ENCODE results near the gene USP27X. TPM values are rescaled to one million over a fixed set of nuclear protein-coding genes. Genes with fewer than 3 reads are reported as not detected.

The USP27X gene
- polyA plus RNA-seq (2011; rRNA removed) (4.2 and 4.3 TPM in 2 replicates), polyA minus RNA-seq (2011; rRNA and poly(A)+ RNA removed) (4.9 and 5.3 TPM in 2 replicates)

DNA sequence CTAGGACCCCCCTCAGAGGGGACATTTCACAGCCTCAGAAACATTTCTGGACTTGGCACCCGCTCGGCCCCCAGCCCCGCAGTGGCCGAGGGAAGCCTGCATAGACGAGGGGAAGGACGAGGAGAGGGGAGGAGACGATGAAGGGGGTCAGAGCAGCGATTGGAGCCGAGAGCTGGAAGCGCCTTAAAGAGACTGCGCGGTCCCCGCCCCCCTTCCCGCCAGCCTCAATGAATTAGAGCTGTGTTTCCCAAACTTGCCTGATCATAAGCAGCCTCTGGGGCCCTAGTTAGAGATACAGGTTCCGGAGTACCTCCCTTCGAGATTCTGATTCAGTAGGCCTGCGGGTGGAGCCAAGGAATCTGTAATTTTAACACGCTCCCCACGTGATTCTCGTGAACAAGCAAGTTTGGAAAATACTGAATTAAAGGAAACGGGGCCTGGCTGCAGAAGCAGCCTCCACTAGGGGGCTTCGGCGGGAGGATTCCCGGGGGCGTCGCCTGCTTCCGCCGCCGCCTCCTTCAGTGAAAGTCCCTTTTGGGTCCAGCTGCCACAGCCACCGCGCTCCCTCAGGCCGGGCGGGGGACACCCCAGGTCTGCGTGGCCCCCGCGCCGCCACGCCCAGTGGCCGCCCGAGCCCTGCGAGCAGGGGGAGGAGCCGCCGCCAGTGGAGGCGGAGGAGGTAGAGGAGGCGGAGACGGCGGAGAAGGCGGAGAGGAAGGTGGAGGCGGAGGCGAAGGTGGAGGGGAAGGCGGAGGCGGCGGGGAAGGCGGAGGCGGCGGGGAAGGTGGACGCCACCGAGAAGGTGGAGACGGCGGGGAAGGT is at the start of gene USP27X:
USP27X (plus strand) TSS at position 651 of the 822 bp plus-strand sequence. CDS start 824 bp downstream, outside the sequence.
- Histone ChIP-seq H3K27me3 (ENCODE audit: control insufficient read depth, insufficient read depth, low read length) (peaks cover 2% of the 10 kb centered on the region), H3K9me3 (ENCODE audit: control insufficient read depth, insufficient read depth, low read length) (no peaks in the 10 kb centered on the region), H3K4me3 (ENCODE audit: low read depth, low read length) (peak within 1 kb of the TSS; percentile 65), H3K27ac (ENCODE audit: low read depth, low read length) (peak within 1 kb of the TSS; percentile 78)
- peak; percentile 45 for DNase-seq (ENCODE audit: low read depth, low spot score)
- POLR2A ChIA-PET = interaction anchor here (0.7 to 1.2 kb wide), 3 partner anchors 43 to 1077 kb away, joined by 3 read pairs; partner anchors contain the start of gene HDAC6
- CTCF ChIA-PET = interaction anchor here (0.7 to 2.3 kb wide), 11 partner anchors 9 to 587 kb away, joined by 3 to 9 read pairs (median 3); partner anchors contain the start of gene CLCN5
- TF ChIP-seq, protein P1, sequence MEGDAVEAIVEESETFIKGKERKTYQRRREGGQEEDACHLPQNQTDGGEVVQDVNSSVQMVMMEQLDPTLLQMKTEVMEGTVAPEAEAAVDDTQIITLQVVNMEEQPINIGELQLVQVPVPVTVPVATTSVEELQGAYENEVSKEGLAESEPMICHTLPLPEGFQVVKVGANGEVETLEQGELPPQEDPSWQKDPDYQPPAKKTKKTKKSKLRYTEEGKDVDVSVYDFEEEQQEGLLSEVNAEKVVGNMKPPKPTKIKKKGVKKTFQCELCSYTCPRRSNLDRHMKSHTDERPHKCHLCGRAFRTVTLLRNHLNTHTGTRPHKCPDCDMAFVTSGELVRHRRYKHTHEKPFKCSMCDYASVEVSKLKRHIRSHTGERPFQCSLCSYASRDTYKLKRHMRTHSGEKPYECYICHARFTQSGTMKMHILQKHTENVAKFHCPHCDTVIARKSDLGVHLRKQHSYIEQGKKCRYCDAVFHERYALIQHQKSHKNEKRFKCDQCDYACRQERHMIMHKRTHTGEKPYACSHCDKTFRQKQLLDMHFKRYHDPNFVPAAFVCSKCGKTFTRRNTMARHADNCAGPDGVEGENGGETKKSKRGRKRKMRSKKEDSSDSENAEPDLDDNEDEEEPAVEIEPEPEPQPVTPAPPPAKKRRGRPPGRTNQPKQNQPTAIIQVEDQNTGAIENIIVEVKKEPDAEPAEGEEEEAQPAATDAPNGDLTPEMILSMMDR (IDR thresholded peaks at IDR 0.05; ENCODE audit: low read depth, low read length) = peak; percentile 66

DNA sequence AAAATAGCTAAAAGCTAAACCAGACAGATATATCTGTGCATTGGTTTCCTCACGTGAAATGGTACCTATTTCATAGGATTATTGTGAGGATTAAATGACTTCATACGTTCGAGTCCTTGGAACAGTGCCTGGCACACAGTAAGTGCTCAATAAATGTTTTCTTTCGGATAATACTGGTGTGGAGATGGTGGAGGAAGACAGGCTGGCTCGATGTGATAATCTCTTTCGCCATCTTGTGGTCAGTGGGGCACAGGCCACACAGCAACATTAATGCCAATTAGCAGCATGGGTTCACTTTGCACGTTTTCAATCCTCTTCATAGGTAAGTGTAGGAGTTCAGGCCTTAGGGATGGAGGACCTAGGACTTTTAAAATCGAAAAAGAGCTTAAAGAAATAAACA is 40.9 kb upstream of the USP27X start:
- Histone ChIP-seq H3K27me3 (ENCODE audit: control insufficient read depth, insufficient read depth, low read length) (no peaks in the 10 kb centered on the region), H3K27ac (ENCODE audit: low read depth, low read length) (no peak overlapping the region), H3K9me3 (ENCODE audit: control insufficient read depth, insufficient read depth, low read length) (no peaks in the 10 kb centered on the region), H3K4me3 (ENCODE audit: low read depth, low read length) (no peak overlapping the region)
- DNase-seq (ENCODE audit: low read depth, low spot score) = no peak
- ChIA-PET CTCF (interaction anchor here (0.6 to 1.5 kb wide), 17 partner anchors 9 to 1207 kb away, joined by 3 to 9 read pairs (median 3); no protein-coding TSS in a partner anchor), POLR2A (no interaction called here)
- TF ChIP-seq, protein P1 (IDR thresholded peaks at IDR 0.05; ENCODE audit: low read depth, low read length) = peak; percentile 45

DNA sequence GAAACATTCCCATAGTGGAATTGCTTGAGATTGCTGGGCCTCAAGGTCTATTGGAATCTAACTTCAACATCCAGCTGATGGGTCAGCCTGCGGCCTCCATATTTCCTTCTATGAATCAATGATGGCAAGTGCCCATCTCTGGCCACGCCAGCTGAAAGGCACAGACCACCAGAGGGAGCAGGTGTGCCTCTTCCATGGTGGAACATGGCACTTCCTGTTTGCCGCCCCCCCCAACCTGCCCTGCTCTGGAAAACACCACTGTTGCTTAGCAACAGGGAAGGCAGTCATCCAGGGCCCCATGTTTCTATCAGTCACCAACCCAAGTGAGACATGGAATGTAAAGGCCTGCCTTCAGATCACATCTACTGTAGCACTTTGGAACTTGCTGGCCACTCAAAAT is 38.6 kb upstream of the USP27X start:
- CTCF ChIA-PET = no interaction called here

DNA sequence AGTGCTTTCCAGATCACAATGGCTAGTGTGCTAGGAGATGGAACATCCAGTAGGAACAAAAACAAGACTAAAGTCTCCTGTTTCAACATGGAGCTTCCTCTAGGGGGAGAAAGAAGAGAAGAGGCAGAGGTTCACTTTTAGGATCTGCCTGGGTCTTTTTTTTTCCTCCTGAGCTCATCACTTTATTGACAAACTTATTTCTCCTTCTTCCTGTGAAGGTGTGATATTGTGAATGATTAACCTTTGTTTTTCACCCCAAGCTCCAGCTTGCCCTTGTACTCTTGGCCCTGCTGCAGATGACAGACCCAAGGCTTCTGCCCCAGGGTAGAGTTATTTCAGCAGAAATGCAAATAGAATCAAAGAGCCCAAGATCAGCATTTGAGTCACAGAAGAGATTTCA is 36.7 kb upstream of the USP27X start:
- TF ChIP-seq, protein P1 (IDR thresholded peaks at IDR 0.05; ENCODE audit: low read depth, low read length) = no peak
- POLR2A ChIA-PET = no interaction called here
- Histone ChIP-seq H3K9me3 (ENCODE audit: control insufficient read depth, insufficient read depth, low read length) (no peaks in the 10 kb centered on the region), H3K27me3 (ENCODE audit: control insufficient read depth, insufficient read depth, low read length) (no peaks in the 10 kb centered on the region), H3K4me3 (ENCODE audit: low read depth, low read length) (no peak overlapping the region), H3K27ac (ENCODE audit: low read depth, low read length) (no peak overlapping the region)
- CTCF ChIA-PET = interaction anchor here (1.0 kb wide), 1 partner anchor 34 kb away, joined by 3 read pairs; no protein-coding TSS in a partner anchor
- no peak for DNase-seq (ENCODE audit: low read depth, low spot score)

More for the DNA sequence above, 38.6 kb upstream of the USP27X start:
- no peak for DNase-seq (ENCODE audit: low read depth, low spot score)
- H3K27ac ChIP-seq (ENCODE audit: low read depth, low read length) = no peak overlapping the region
- H3K4me3 ChIP-seq (ENCODE audit: low read depth, low read length) = no peak overlapping the region
- H3K9me3 ChIP-seq (ENCODE audit: control insufficient read depth, insufficient read depth, low read length) = no peaks in the 10 kb centered on the region
- TF ChIP-seq, protein P1 (IDR thresholded peaks at IDR 0.05; ENCODE audit: low read depth, low read length) = peak; percentile 33; the same call in 1 of the 2 replicates
- POLR2A ChIA-PET = no interaction called here
- H3K27me3 ChIP-seq (ENCODE audit: control insufficient read depth, insufficient read depth, low read length) = no peaks in the 10 kb centered on the region

DNA sequence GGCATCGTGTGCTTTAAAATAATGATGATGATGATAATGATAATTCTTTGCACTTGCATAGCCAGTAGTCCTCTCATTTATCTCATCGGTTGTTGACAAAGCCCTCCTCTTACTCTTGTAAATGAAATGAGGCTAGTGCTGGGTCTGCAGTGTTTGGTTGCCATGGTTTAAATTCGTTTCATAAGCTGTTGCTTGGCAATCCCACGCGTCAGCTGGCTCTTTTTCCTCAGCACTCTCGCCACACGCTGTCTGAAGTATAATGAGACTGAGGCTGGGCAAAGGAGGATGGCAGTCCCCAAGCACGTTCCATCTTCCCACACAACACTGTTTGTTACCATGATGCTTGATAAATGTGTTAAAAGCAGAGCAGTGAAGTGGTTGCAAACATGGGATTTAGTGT is 34.7 kb upstream of the USP27X start:
- TF ChIP-seq, protein P1 (IDR thresholded peaks at IDR 0.05; ENCODE audit: low read depth, low read length) = no peak
- CTCF ChIA-PET = no interaction called here
- H3K27ac ChIP-seq (ENCODE audit: low read depth, low read length) = no peak overlapping the region
- no peaks in the 10 kb centered on the region for H3K27me3 ChIP-seq (ENCODE audit: control insufficient read depth, insufficient read depth, low read length)
- POLR2A ChIA-PET = no interaction called here
- H3K9me3 ChIP-seq (ENCODE audit: control insufficient read depth, insufficient read depth, low read length) = no peaks in the 10 kb centered on the region
- DNase-seq (ENCODE audit: low read depth, low spot score) = no peak
- no peak overlapping the region for H3K4me3 ChIP-seq (ENCODE audit: low read depth, low read length)
